ENCODE data around the gene CUL1.
"Not testable (repeated sequence)": the region's sequence is repeated elsewhere in the genome, so short reads cannot be mapped to it uniquely, and the experiment has no call there.

CUL1 gene

GRCh38 chr7:148700661-148701064, 2.0 kb downstream of the CUL1 start:
- Histone ChIP-seq H3K4me3 (ENCODE audit: low read depth, low read length) (peak overlapping the region; percentile 73), H3K27me3 (replicated peaks) (no peaks in the 10 kb centered on the region), H3K27ac (peak overlapping the region; percentile 73), H3K36me3 (replicated peaks) (no peaks in the 10 kb centered on the region)
- in situ Hi-C loops (cut with HindIII; ENCODE audit: low pct_ligation_motif_present, low sequenced_read_pairs) = no loop called here
- peak; percentile 53 for DNase-seq
- no peak for TF ChIP-seq CTCF (IDR thresholded peaks at IDR 0.05; ENCODE audit: low read depth, low read length, missing control alignments)

- Histone ChIP-seq H3K27ac (no peak overlapping the region), H3K36me3 (replicated peaks) (no peaks in the 10 kb centered on the region), H3K27me3 (replicated peaks) (no peaks in the 10 kb centered on the region), H3K4me3 (ENCODE audit: low read depth, low read length) (no peak overlapping the region)
- DNase-seq = no peak
- TF ChIP-seq CTCF (IDR thresholded peaks at IDR 0.05; ENCODE audit: low read depth, low read length, missing control alignments) = no peak
- in situ Hi-C loops (cut with HindIII; ENCODE audit: low pct_ligation_motif_present, low sequenced_read_pairs) = no loop called here
Observed at GRCh38 chr7:148701414-148701813, 2.7 kb downstream of the CUL1 start.

GRCh38 chr7:148702876-148703670, 4.4 kb downstream of the CUL1 start:
- Histone ChIP-seq H3K4me3 (ENCODE audit: low read depth, low read length) (no peak overlapping the region), H3K36me3 (replicated peaks) (no peaks in the 10 kb centered on the region), H3K27ac (no peak overlapping the region), H3K27me3 (replicated peaks) (no peaks in the 10 kb centered on the region)
- in situ Hi-C loops (cut with HindIII; ENCODE audit: low pct_ligation_motif_present, low sequenced_read_pairs) = no loop called here
- no peak for DNase-seq
- no peak for TF ChIP-seq CTCF (IDR thresholded peaks at IDR 0.05; ENCODE audit: low read depth, low read length, missing control alignments)

- DNase-seq; H3K4me3 ChIP-seq (ENCODE audit: low read depth, low read length); H3K36me3 ChIP-seq (replicated peaks); in situ Hi-C loops (cut with HindIII; ENCODE audit: low pct_ligation_motif_present, low sequenced_read_pairs); H3K27me3 ChIP-seq (replicated peaks); H3K27ac ChIP-seq: not testable (repeated sequence)
Observed at GRCh38 chr7:148703671-148703962, 4.9 kb downstream of the CUL1 start.

- DNase-seq = no peak
- H3K4me3 ChIP-seq (ENCODE audit: low read depth, low read length) = no peak overlapping the region
- in situ Hi-C loops (cut with HindIII; ENCODE audit: low pct_ligation_motif_present, low sequenced_read_pairs) = no loop called here
- no peak overlapping the region for H3K27ac ChIP-seq
- no peaks in the 10 kb centered on the region for H3K36me3 ChIP-seq (replicated peaks)
- no peaks in the 10 kb centered on the region for H3K27me3 ChIP-seq (replicated peaks)
- TF ChIP-seq CTCF (IDR thresholded peaks at IDR 0.05; ENCODE audit: low read depth, low read length, missing control alignments) = no peak
Observed at GRCh38 chr7:148704189-148704588, 5.5 kb downstream of the CUL1 start.

GRCh38 chr7:148704970-148705369, 6.3 kb downstream of the CUL1 start:
- in situ Hi-C loops (cut with HindIII; ENCODE audit: low pct_ligation_motif_present, low sequenced_read_pairs) = no loop called here
- DNase-seq = no peak
- H3K36me3 ChIP-seq (replicated peaks) = no peaks in the 10 kb centered on the region
- no peak for TF ChIP-seq CTCF (IDR thresholded peaks at IDR 0.05; ENCODE audit: low read depth, low read length, missing control alignments)
- no peak overlapping the region for H3K4me3 ChIP-seq (ENCODE audit: low read depth, low read length)
- H3K27me3 ChIP-seq (replicated peaks) = no peaks in the 10 kb centered on the region
- no peak overlapping the region for H3K27ac ChIP-seq
